GM12891 (cell line): ENCODE results near the gene ZNF273. TPM values are rescaled to one million over a fixed set of nuclear protein-coding genes. Genes with fewer than 3 reads are reported as not detected.
"Not testable (repeated sequence)": the region's sequence is repeated elsewhere in the genome, so short reads cannot be mapped to it uniquely, and the experiment has no call there.

Source experiments
- DNase-seq: peaks from one replicate; pipeline ENCODE4 v3.0.0; 2011; ENCODE audit warnings: low spot score; ENCODE audit not compliant: insufficient read length
- FAIRE-seq: peaks from 2 replicates; lab custom pipeline; 2011; peaks lifted over from hg19 to GRCh38; lab: Jason Lieb, UNC
- PAX5 ChIP-seq: IDR thresholded peaks from 2 replicates; pipeline ENCODE4 v1.6.1; 2011; ENCODE audit warnings: low read length, moderate library complexity, mild to moderate bottlenecking; ENCODE audit not compliant: insufficient read depth, severe bottlenecking
- POLR2A ChIP-seq: IDR thresholded peaks from 2 replicates; pipeline ENCODE4 v1.6.1; 2011; ENCODE audit warnings: low read depth, low read length, control low read depth
- POLR2AphosphoS5 ChIP-seq: IDR thresholded peaks from 2 replicates; pipeline ENCODE4 v1.6.1; 2011; ENCODE audit warnings: low read depth, low read length, control low read depth
- POU2F2 ChIP-seq: IDR thresholded peaks from 2 replicates; pipeline ENCODE4 v1.6.1; 2011; ENCODE audit warnings: low read depth, mild to moderate bottlenecking, control low read depth, low read length, moderate library complexity
- SPI1 ChIP-seq: IDR thresholded peaks from 2 replicates; pipeline ENCODE4 v1.6.1; 2011; ENCODE audit warnings: low read depth, low read length, control low read depth
- TAF1 ChIP-seq: IDR thresholded peaks from 2 replicates; pipeline ENCODE4 v1.6.1; 2011; ENCODE audit warnings: low read depth, low read length, control low read depth
- polyA plus RNA-seq: library from polyadenylated mRNA; unstranded; fragments of >200 nt; gene quantifications from one replicate; pipeline ENCODE4 v1.2.1, GENCODE V29; 2012; ENCODE audit warnings: low read depth, missing spikeins, inconsistent platforms; ENCODE audit not compliant: missing spikeins

ZNF273 gene
- polyA plus RNA-seq, result 2.6 TPM

GRCh38 chr7:64902806-64903721 is at the start of gene ZNF273:
Gene ZNF273 (plus strand): TSS chr7:64903273. CDS start chr7:64903318, 45 bp downstream.
- DNase-seq, result no peak
- FAIRE-seq, result peak; percentile 82
- TF ChIP-seq TAF1, result peak; percentile 76
- TF ChIP-seq SPI1, result peak; percentile 32; the same call in 1 of the 2 replicates
- TF ChIP-seq POU2F2, result peak; percentile 70; the same call in 1 of the 2 replicates
- TF ChIP-seq POLR2AphosphoS5, result peak; percentile 83
- no peak for TF ChIP-seq PAX5
- TF ChIP-seq POLR2A, result peak; percentile 85

GRCh38 chr7:64853679-64854078 is 49.4 kb upstream of the ZNF273 start:
- DNase-seq, result no peak
- FAIRE-seq, result no peak
- TF ChIP-seq POLR2AphosphoS5 (no peak), POLR2A (no peak), POU2F2 (no peak), TAF1 (no peak), SPI1 (no peak), PAX5 (no peak)

GRCh38 chr7:64854969-64855368 is 48.1 kb upstream of the ZNF273 start:
- DNase-seq (no peak), FAIRE-seq (no peak)
- TF ChIP-seq TAF1 (no peak), SPI1 (no peak), POLR2AphosphoS5 (no peak), PAX5 (no peak), POU2F2 (no peak), POLR2A (no peak)

- no peak for DNase-seq
- no peak for TF ChIP-seq SPI1
- no peak for TF ChIP-seq POU2F2
- TF ChIP-seq POLR2AphosphoS5, result no peak
- TF ChIP-seq PAX5, result no peak
- no peak for TF ChIP-seq POLR2A
- no peak for TF ChIP-seq TAF1
- FAIRE-seq, result no peak
Observed at GRCh38 chr7:64863021-64863420, 40.1 kb upstream of the ZNF273 start.

- FAIRE-seq, result not testable (repeated sequence)
Observed at GRCh38 chr7:64863530-64863929, 39.5 kb upstream of the ZNF273 start.

GRCh38 chr7:64863969-64864368 is 39.1 kb upstream of the ZNF273 start:
- DNase-seq (no peak), FAIRE-seq (no peak)
- TF ChIP-seq POLR2AphosphoS5 (no peak), SPI1 (no peak), POLR2A (no peak), POU2F2 (no peak), PAX5 (no peak), TAF1 (no peak)

More at GRCh38 chr7:64863530-64863929, 39.5 kb upstream of the ZNF273 start:
- DNase-seq, result not testable (repeated sequence)

DNA sequence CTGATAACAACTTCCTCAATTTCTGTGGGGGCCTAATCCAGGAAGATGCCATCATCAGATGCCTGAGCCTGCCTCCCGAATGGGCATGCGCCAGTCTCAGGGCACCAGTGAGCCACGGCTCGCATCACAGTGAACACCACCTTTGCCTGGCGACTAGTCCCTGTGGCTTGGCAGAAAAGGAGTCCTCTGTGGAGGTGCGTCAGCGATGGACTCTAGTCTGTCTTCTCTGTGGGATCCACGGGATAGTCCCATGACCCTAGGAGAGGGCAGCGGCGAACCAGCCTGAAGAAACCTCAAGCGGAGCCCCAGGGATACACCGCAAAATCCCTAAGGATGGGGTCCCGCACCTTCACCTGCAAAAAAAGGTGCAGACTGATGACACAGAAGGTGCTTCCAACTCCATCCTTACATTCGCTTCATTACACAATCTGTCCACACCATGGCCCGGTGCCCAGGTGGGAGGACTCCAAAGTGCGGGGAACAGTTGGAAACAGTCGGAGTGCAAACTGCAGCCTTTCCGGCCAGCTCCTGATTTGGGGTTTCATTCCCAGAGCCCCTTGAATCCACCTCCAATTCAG is 35.1 kb upstream of the ZNF273 start:
- TF ChIP-seq POLR2AphosphoS5, result no peak
- TF ChIP-seq PAX5, result no peak
- TF ChIP-seq SPI1, result no peak
- no peak for TF ChIP-seq POLR2A
- TF ChIP-seq POU2F2, result no peak
- no peak for TF ChIP-seq TAF1
- FAIRE-seq, result no peak
- DNase-seq, result no peak

DNA sequence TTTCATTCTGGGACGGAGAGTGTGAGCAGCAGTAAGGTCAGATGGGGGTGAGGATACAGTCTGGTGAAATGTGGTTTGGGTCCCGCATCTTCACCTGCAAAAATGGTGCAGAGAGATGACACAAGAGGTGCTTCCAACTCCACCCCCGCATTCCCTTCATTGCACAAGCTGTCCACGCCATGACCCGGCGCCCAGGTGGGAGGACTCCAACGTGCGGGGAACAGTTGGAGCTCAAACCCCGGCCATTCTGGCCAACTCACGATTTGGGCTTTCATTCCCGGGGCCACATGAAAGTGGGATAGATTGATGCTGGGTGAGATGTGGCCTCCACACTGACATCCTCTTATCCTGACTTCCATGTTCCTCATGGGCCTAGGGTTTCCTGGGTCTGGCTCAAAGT is 34.6 kb upstream of the ZNF273 start:
- DNase-seq, result no peak
- TF ChIP-seq POU2F2 (no peak), POLR2A (no peak), TAF1 (no peak), SPI1 (no peak)
- no peak for FAIRE-seq

DNA sequence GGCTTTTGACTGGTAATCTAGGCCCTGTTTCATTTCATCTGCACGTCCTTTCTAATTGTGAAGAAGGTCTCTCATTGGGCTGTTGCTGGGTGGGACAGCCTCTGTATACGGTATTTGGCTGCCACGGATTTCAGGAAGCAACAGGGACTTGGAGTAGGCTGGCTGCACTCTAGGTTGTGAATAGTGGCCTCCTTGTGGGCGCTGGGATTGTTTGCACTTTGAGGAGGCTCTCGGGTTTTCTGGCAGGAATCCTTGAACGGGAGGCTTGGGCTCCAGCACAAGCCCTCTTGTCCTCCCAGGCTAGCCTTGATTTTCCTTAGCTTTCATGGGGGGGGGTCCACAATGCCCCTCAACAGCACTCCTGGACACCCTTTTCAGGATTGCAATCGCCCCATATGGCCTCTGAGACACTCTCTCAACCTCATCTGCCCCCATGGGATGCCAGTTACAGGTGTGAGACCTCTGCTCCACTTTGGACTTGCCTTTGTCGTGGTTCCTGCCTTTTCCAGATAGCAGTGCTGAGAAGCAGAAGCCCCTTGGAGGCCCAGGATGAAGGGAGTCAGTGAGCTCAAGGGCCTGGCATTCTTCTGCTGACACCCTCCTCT is 33.9 kb upstream of the ZNF273 start:
- DNase-seq (no peak), FAIRE-seq (no peak)
- TF ChIP-seq TAF1 (no peak), POU2F2 (no peak), SPI1 (no peak), POLR2AphosphoS5 (no peak), POLR2A (no peak), PAX5 (no peak)
